Panc1 (cell line): ENCODE measurements around the gene CD72. TPM values are rescaled to one million over a fixed set of nuclear protein-coding genes. Genes with fewer than 3 reads are reported as not detected.

Experiments used
- ATAC-seq: fragments of 200-7000 bp; cut with Tn5 transposase; 2 replicates; pipeline ENCODE4 v1.9.1; 2020; ENCODE audit warnings: mild to moderate bottlenecking, moderate library complexity
- BruUV-seq: library from RNA; stranded (reverse); fragments of 400-500 nt; replicated peaks from 2 replicates; lab custom pipeline; 2021; lab: Mats Ljungman, UMichigan
- CTCF ChIA-PET: fragments of 300-600 bp; sonication (Branson Sonifier 250); formaldehyde crosslinking; loops from one replicate; lab custom pipeline; 2022; ENCODE audit warnings: antibody characterized with exemption; lab: Charles Lee
- POLR2A ChIA-PET: fragments of 300-600 bp; sonication (Branson Sonifier 250); formaldehyde crosslinking; loops from one replicate; lab custom pipeline; 2022; ENCODE audit warnings: antibody characterized with exemption; lab: Charles Lee
- DNase-seq: peaks from one replicate; pipeline ENCODE4 v3.0.0-alpha.2; 2010; ENCODE audit warnings: low read depth, low spot score
- H3K27ac ChIP-seq: 2 replicates; pipeline ENCODE4 v1.5.1; 2011; ENCODE audit warnings: mild to moderate bottlenecking, low read length, inconsistent platforms
- H3K27me3 ChIP-seq: fragments of 200-500 bp; sonication (Bioruptor generic); 2 replicates; pipeline ENCODE4 v1.6.0; 2014; ENCODE audit warnings: low read length, inconsistent platforms; ENCODE audit not compliant: control insufficient read depth, insufficient read depth
- H3K36me3 ChIP-seq: fragments of 200-500 bp; sonication (Bioruptor generic); 2 replicates; pipeline ENCODE4 v1.5.1; 2014; ENCODE audit warnings: inconsistent platforms, mild to moderate bottlenecking, low read length, moderate library complexity; ENCODE audit not compliant: control insufficient read depth, insufficient read depth
- H3K4me1 ChIP-seq: 2 replicates; pipeline ENCODE4 v1.5.1; 2011; ENCODE audit warnings: inconsistent platforms, mild to moderate bottlenecking, low read length, moderate library complexity; ENCODE audit not compliant: control insufficient read depth, insufficient read depth
- H3K4me3 ChIP-seq, 2 experiments: 2 replicates each; pipeline ENCODE4 v1.5.1; 2011 to 2012; ENCODE audit warnings: low read depth in 2 of 2, low read length in 2 of 2, mild to moderate bottlenecking in 2 of 2, inconsistent platforms in 1 of 2, moderate library complexity in 1 of 2
- H3K9me3 ChIP-seq: fragments of 200-500 bp; sonication (Bioruptor generic); 2 replicates; pipeline ENCODE4 v1.5.1; 2014; ENCODE audit warnings: low read depth, mild to moderate bottlenecking, inconsistent platforms, low read length, moderate library complexity; ENCODE audit not compliant: control insufficient read depth, insufficient read depth
- CTCF ChIP-seq: fragments of 450-650 bp; IDR thresholded peaks from 2 replicates; pipeline ENCODE4 v1.5.1; 2017; ENCODE audit warnings: mild to moderate bottlenecking
- POLR2AphosphoS5 ChIP-seq: IDR thresholded peaks from 2 replicates; pipeline ENCODE4 v1.6.1; 2012; ENCODE audit warnings: mild to moderate bottlenecking, low read depth, low read length, moderate library complexity
- REST ChIP-seq, 2 experiments: IDR thresholded peaks; 2 replicates each; pipeline ENCODE4 v1.6.1; 2011 to 2012; ENCODE audit warnings: low read depth in 2 of 2, control low read depth in 1 of 2, low read length in 1 of 2, mild to moderate bottlenecking in 1 of 2, moderate library complexity in 1 of 2; ENCODE audit not compliant: insufficient read depth in 1 of 2
- SIN3A ChIP-seq: IDR thresholded peaks from 2 replicates; pipeline ENCODE4 v1.6.1; 2012; ENCODE audit warnings: low read depth, mild to moderate bottlenecking, low read length, moderate library complexity, borderline replicate concordance; ENCODE audit not compliant: insufficient read depth
- TCF7L2 ChIP-seq: IDR thresholded peaks from 2 replicates; pipeline ENCODE4 v1.6.1; 2011; ENCODE audit warnings: mild to moderate bottlenecking, low read depth, low read length, inconsistent platforms
- in situ Hi-C: cut with HindIII; loops from 2 replicates; pipeline ENCODE4 v1.10.0; 2016; ENCODE audit warnings: low sequenced_read_pairs, low pct_unique_long_range_greater_than_20kb
- intact Hi-C: fragments of 100-400 bp; cut with micrococcal nuclease; formaldehyde crosslinking; loops from one replicate; pipeline ENCODE4 v1.10.0; 2022; ENCODE audit not compliant: unreplicated experiment
- total RNA-seq: library from RNA; stranded (reverse); gene quantifications from one replicate; pipeline ENCODE4 v1.2.1, GENCODE V29; 2021; ENCODE audit not compliant: unreplicated experiment

CD72 gene
- total RNA-seq, 1 experiment from 2014 or later, result 0.72 TPM

GRCh38 chr9:35568196-35568595 is 50.0 kb downstream of the CD72 start:
- BruUV-seq, result no TSS peak
- Histone ChIP-seq H3K27ac (no peak overlapping the region), H3K4me3 (no peak overlapping the region), H3K4me1 (peaks cover 4% of the 10 kb centered on the region), H3K27me3 (no peaks in the 10 kb centered on the region), H3K36me3 (no peaks in the 10 kb centered on the region), H3K9me3 (no peaks in the 10 kb centered on the region)
- in situ Hi-C loops, result no loop called here
- CTCF ChIA-PET, result no interaction called here
- POLR2A ChIA-PET, result interaction anchor here (0.6 kb wide), 1 partner anchor 83 kb away, joined by 6 read pairs; no protein-coding TSS in a partner anchor
- intact Hi-C loops, result loop anchor here (5.0 kb wide), 1 partner anchor 34 kb away; no protein-coding TSS in a partner anchor
- no peak for DNase-seq
- ATAC-seq, result no peak
- TF ChIP-seq TCF7L2, result no peak
- TF ChIP-seq REST (IDR thresholded peaks at IDR 0.05; ENCODE audit: insufficient read depth in 1 of 2, low read depth in 2 of 2, low read length in 1 of 2), result no peak
- TF ChIP-seq POLR2AphosphoS5, result no peak
- TF ChIP-seq SIN3A, result no peak
- no peak for TF ChIP-seq CTCF

GRCh38 chr9:35566417-35566816 is 51.8 kb downstream of the CD72 start:
- H3K4me1 ChIP-seq, result peaks cover 4% of the 10 kb centered on the region
- DNase-seq (no peak), ATAC-seq (peak; percentile 47; the same call in 1 of the 2 replicates)
- ChIA-PET POLR2A (no interaction called here), CTCF (interaction anchor here (0.5 to 1.1 kb wide), 2 partner anchors 13 to 77 kb away, joined by 4 to 11 read pairs; partner anchors contain the start of gene RUSC2)
- intact Hi-C loops (loop anchor here (5.0 kb wide), 1 partner anchor 36 kb away; no protein-coding TSS in a partner anchor), in situ Hi-C loops (no loop called here)
- no peaks in the 10 kb centered on the region for H3K9me3 ChIP-seq
- no peak overlapping the region for H3K27ac ChIP-seq
- H3K4me3 ChIP-seq, result no peak overlapping the region
- BruUV-seq, result no TSS peak
- no peaks in the 10 kb centered on the region for H3K27me3 ChIP-seq
- no peaks in the 10 kb centered on the region for H3K36me3 ChIP-seq
- TF ChIP-seq SIN3A, result no peak
- no peak for TF ChIP-seq CTCF
- TF ChIP-seq POLR2AphosphoS5, result no peak
- TF ChIP-seq TCF7L2, result no peak
- no peak for TF ChIP-seq REST (IDR thresholded peaks at IDR 0.05; ENCODE audit: insufficient read depth in 1 of 2, low read depth in 2 of 2, low read length in 1 of 2)
